Measurements from ENCODE around the gene NTN5.

NTN5 gene

GRCh38 chr19:48618278-48618915, 54.4 kb downstream of the NTN5 start:
- H3K27me3 ChIP-seq (ENCODE audit: insufficient read depth, poor library complexity, severe bottlenecking): no peaks in the 10 kb centered on the region
- TF ChIP-seq, protein P1, sequence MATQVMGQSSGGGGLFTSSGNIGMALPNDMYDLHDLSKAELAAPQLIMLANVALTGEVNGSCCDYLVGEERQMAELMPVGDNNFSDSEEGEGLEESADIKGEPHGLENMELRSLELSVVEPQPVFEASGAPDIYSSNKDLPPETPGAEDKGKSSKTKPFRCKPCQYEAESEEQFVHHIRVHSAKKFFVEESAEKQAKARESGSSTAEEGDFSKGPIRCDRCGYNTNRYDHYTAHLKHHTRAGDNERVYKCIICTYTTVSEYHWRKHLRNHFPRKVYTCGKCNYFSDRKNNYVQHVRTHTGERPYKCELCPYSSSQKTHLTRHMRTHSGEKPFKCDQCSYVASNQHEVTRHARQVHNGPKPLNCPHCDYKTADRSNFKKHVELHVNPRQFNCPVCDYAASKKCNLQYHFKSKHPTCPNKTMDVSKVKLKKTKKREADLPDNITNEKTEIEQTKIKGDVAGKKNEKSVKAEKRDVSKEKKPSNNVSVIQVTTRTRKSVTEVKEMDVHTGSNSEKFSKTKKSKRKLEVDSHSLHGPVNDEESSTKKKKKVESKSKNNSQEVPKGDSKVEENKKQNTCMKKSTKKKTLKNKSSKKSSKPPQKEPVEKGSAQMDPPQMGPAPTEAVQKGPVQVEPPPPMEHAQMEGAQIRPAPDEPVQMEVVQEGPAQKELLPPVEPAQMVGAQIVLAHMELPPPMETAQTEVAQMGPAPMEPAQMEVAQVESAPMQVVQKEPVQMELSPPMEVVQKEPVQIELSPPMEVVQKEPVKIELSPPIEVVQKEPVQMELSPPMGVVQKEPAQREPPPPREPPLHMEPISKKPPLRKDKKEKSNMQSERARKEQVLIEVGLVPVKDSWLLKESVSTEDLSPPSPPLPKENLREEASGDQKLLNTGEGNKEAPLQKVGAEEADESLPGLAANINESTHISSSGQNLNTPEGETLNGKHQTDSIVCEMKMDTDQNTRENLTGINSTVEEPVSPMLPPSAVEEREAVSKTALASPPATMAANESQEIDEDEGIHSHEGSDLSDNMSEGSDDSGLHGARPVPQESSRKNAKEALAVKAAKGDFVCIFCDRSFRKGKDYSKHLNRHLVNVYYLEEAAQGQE (IDR thresholded peaks at IDR 0.05; ENCODE audit: insufficient replicate concordance, low read depth): no peak
- TF ChIP-seq, protein P2, sequence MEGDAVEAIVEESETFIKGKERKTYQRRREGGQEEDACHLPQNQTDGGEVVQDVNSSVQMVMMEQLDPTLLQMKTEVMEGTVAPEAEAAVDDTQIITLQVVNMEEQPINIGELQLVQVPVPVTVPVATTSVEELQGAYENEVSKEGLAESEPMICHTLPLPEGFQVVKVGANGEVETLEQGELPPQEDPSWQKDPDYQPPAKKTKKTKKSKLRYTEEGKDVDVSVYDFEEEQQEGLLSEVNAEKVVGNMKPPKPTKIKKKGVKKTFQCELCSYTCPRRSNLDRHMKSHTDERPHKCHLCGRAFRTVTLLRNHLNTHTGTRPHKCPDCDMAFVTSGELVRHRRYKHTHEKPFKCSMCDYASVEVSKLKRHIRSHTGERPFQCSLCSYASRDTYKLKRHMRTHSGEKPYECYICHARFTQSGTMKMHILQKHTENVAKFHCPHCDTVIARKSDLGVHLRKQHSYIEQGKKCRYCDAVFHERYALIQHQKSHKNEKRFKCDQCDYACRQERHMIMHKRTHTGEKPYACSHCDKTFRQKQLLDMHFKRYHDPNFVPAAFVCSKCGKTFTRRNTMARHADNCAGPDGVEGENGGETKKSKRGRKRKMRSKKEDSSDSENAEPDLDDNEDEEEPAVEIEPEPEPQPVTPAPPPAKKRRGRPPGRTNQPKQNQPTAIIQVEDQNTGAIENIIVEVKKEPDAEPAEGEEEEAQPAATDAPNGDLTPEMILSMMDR (IDR thresholded peaks at IDR 0.05; ENCODE audit: insufficient read depth, low read length): no peak
- TF ChIP-seq GABPA (IDR thresholded peaks at IDR 0.05; ENCODE audit: low read depth) (no peak), POLR2AphosphoS5 (IDR thresholded peaks at IDR 0.05; ENCODE audit: low read depth) (no peak), SPI1 (IDR thresholded peaks at IDR 0.05; ENCODE audit: borderline replicate concordance, low read depth) (no peak)
- DNase-seq (ENCODE audit: low read depth in 1 of 2, low spot score in 1 of 2): no peak
- peak overlapping the region; percentile 87 for H3K27ac ChIP-seq (replicated peaks)
- peak overlapping the region; percentile 91 for H3K4me3 ChIP-seq (replicated peaks; ENCODE audit: insufficient read depth, low read length)

GRCh38 chr19:48617146-48617937, 55.5 kb downstream of the NTN5 start:
- TF ChIP-seq GABPA (IDR thresholded peaks at IDR 0.05; ENCODE audit: low read depth) (no peak), SPI1 (IDR thresholded peaks at IDR 0.05; ENCODE audit: borderline replicate concordance, low read depth) (no peak), POLR2AphosphoS5 (IDR thresholded peaks at IDR 0.05; ENCODE audit: low read depth) (no peak)
- TF ChIP-seq, protein P2 (IDR thresholded peaks at IDR 0.05; ENCODE audit: insufficient read depth, low read length): no peak
- TF ChIP-seq, protein P1 (IDR thresholded peaks at IDR 0.05; ENCODE audit: insufficient replicate concordance, low read depth): no peak
- Histone ChIP-seq H3K27me3 (ENCODE audit: insufficient read depth, poor library complexity, severe bottlenecking) (no peaks in the 10 kb centered on the region), H3K4me3 (replicated peaks; ENCODE audit: insufficient read depth, low read length) (peak overlapping the region; percentile 91), H3K27ac (replicated peaks) (peak overlapping the region; percentile 87)
- DNase-seq (ENCODE audit: low read depth in 1 of 2, low spot score in 1 of 2): no peak

- no peak for DNase-seq (ENCODE audit: low read depth in 1 of 2, low spot score in 1 of 2)
- no peaks in the 10 kb centered on the region for H3K27me3 ChIP-seq (ENCODE audit: insufficient read depth, poor library complexity, severe bottlenecking)
- TF ChIP-seq POLR2AphosphoS5 (IDR thresholded peaks at IDR 0.05; ENCODE audit: low read depth) (no peak; the same call in 1 of the 2 replicates), SPI1 (IDR thresholded peaks at IDR 0.05; ENCODE audit: borderline replicate concordance, low read depth) (no peak)
- TF ChIP-seq, protein P1 (IDR thresholded peaks at IDR 0.05; ENCODE audit: insufficient replicate concordance, low read depth): no peak
- peak overlapping the region; percentile 91 for H3K4me3 ChIP-seq (replicated peaks; ENCODE audit: insufficient read depth, low read length)
- no peak overlapping the region for H3K27ac ChIP-seq (replicated peaks)
These were observed 56.2 kb downstream of the NTN5 start for GRCh38 chr19:48616491-48617056.
